ENCODE measurements around the gene SETD1B. TPM values are rescaled to one million over a fixed set of nuclear protein-coding genes. Genes with fewer than 3 reads are reported as not detected.
A peak's percentile ranks its signal among the peaks of the same experiment; 100 is the strongest.

Gene SETD1B
- total and polyA plus RNA-seq, 2 donors: 3.0 to 11.8 TPM

DNA sequence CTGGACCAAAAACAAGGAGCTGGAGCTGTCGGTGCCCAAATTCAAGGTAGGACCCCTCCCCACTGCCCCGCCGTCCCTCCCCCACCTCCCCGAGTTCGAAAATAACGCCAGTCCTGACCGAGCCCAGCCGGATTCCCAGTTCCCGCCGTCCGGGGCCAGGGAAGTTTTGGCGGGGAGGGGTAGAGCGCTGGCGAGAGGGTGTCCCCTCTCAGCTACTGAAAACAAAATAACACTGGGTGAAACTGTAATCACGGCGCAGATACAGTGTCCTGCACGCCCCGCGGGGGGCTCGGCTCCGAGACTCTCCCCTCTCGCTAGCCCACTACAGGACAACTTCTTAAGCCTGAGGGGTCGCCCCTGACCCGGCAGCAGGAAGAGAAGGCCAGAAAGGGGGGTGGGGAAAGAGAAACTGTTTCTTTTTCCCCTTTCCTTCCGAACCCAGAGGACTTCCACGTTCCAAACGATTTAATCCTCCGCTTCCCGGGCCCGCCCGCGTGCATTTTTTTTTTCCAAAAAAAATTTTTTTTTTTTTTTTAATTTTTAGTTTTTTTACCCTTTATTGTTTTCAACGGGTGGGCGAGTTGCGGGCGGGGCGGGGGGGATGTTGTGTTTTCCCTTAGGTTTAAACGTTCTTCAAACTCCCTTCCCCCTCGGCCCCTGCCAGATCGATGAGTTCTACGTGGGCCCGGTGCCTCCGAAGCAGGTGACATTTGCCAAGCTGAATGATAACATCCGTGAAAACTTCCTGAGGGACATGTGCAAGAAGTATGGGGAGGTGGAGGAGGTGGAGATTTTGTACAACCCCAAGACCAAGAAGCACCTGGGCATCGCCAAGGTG is 1.6 kb downstream of the SETD1B start:
- Histone ChIP-seq H3K27ac (ENCODE audit: low read depth in 1 of 2, low read length in 1 of 2) (peak overlapping the region; percentile 86 to 100), H3K36me3 (ENCODE audit: control insufficient read depth in 2 of 2, insufficient read depth in 2 of 2, low read length in 1 of 2) (peaks cover 38 to 46% of the 10 kb centered on the region in 2 donors), H3K4me3 (ENCODE audit: low read length in 2 of 2) (peak overlapping the region; percentile 91 to 100), H3K4me1 (ENCODE audit: control insufficient read depth in 2 of 2, insufficient read depth in 2 of 2, low read length in 2 of 2) (peaks cover 22 to 42% of the 10 kb centered on the region in 2 donors), H3K27me3 (ENCODE audit: control insufficient read depth in 2 of 2, insufficient read depth in 1 of 2, low read length in 1 of 2) (no peaks in the 10 kb centered on the region), H3K9me3 (ENCODE audit: control insufficient read depth in 2 of 2, insufficient read depth in 1 of 2, low read length in 1 of 2) (peaks cover 0 to 4% of the 10 kb centered on the region in 2 donors)
- DNase-seq (ENCODE audit: low read depth in 6 of 9, low spot score in 9 of 9): peak in 1 of 9 donors; percentile 55
- 2% methylated on average over 45 of the region's 45 CpGs for whole genome bisulfite sequencing

- WGBS: 8% methylated on average over 16 of the region's 16 CpGs
- no peaks in the 10 kb centered on the region for H3K27me3 ChIP-seq (ENCODE audit: control insufficient read depth in 2 of 2, insufficient read depth in 1 of 2, low read length in 1 of 2)
- H3K4me3 ChIP-seq (ENCODE audit: low read length in 2 of 2): peak overlapping the region; percentile 91 to 100
- H3K36me3 ChIP-seq (ENCODE audit: control insufficient read depth in 2 of 2, insufficient read depth in 2 of 2, low read length in 1 of 2): peaks cover 44 to 53% of the 10 kb centered on the region in 2 donors
- H3K4me1 ChIP-seq (ENCODE audit: control insufficient read depth in 2 of 2, insufficient read depth in 2 of 2, low read length in 2 of 2): peaks cover 27 to 49% of the 10 kb centered on the region in 2 donors
- peaks cover 0 to 4% of the 10 kb centered on the region in 2 donors for H3K9me3 ChIP-seq (ENCODE audit: control insufficient read depth in 2 of 2, insufficient read depth in 1 of 2, low read length in 1 of 2)
- H3K27ac ChIP-seq (ENCODE audit: low read depth in 1 of 2, low read length in 1 of 2): peak overlapping the region; percentile 69 to 74
- DNase-seq (ENCODE audit: low read depth in 6 of 9, low spot score in 9 of 9): peak in 1 of 9 donors; percentile 69
Observed at GRCh38 chr12:121806009-121806545, 2.3 kb downstream of the SETD1B start.

- peaks cover 0 to 4% of the 10 kb centered on the region in 2 donors for H3K9me3 ChIP-seq (ENCODE audit: control insufficient read depth in 2 of 2, insufficient read depth in 1 of 2, low read length in 1 of 2)
- 68% methylated on average over 21 of the region's 21 CpGs for WGBS
- peak overlapping the region; percentile 91 to 100 for H3K4me3 ChIP-seq (ENCODE audit: low read length in 2 of 2)
- H3K36me3 ChIP-seq (ENCODE audit: control insufficient read depth in 2 of 2, insufficient read depth in 2 of 2, low read length in 1 of 2): peaks cover 47 to 60% of the 10 kb centered on the region in 2 donors
- H3K4me1 ChIP-seq (ENCODE audit: control insufficient read depth in 2 of 2, insufficient read depth in 2 of 2, low read length in 2 of 2): peaks cover 33 to 56% of the 10 kb centered on the region in 2 donors
- peak overlapping the region; percentile 58 to 74 for H3K27ac ChIP-seq (ENCODE audit: low read depth in 1 of 2, low read length in 1 of 2)
- no peaks in the 10 kb centered on the region for H3K27me3 ChIP-seq (ENCODE audit: control insufficient read depth in 2 of 2, insufficient read depth in 1 of 2, low read length in 1 of 2)
- DNase-seq (ENCODE audit: low read depth in 6 of 9, low spot score in 9 of 9): peak in 1 of 9 donors; percentile 53
Observed at GRCh38 chr12:121806546-121807423, 3.0 kb downstream of the SETD1B start.

DNA sequence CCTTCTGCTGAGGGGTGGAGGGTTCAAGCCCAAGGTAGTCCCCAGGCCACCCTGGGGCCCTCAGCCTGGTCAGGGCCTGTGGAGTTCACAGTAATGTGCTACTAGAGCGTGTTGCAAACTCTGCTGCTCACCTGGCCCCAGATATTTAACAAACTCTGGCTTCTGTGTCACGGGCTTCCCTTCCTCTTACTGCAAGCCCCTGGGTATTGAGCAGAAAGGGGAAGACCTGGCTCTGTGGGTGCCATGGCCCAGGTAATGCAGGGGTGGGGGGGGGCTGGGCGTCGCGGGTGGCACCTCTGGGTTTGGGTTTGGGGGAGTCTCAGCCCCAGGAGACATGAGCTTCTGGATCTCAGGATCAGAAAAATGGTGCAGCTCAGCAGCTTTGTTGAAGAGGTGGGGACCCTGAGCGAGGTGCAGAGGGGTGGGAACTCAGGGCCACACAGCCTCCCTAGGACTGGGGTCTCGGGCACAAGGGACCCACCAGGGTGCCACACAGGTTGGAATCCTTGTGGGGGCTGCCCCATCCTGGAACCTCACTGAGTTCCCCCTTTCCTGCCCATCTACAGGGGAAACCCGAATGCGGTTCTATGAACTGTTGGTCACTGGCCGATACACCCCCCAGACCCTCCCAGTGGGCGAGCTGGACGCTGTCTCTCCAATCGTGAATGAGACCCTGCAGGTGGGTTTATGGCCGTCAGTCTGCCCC is 4.0 kb downstream of the SETD1B start:
- 91% methylated on average over 14 of the region's 14 CpGs for WGBS
- H3K27me3 ChIP-seq (ENCODE audit: control insufficient read depth in 2 of 2, insufficient read depth in 1 of 2, low read length in 1 of 2): no peaks in the 10 kb centered on the region
- peaks cover 0 to 4% of the 10 kb centered on the region in 2 donors for H3K9me3 ChIP-seq (ENCODE audit: control insufficient read depth in 2 of 2, insufficient read depth in 1 of 2, low read length in 1 of 2)
- H3K27ac ChIP-seq (ENCODE audit: low read depth in 1 of 2, low read length in 1 of 2): peak overlapping the region in 1 of 2 donors; percentile 48
- H3K4me1 ChIP-seq (ENCODE audit: control insufficient read depth in 2 of 2, insufficient read depth in 2 of 2, low read length in 2 of 2): peaks cover 40 to 65% of the 10 kb centered on the region in 2 donors
- peak overlapping the region; percentile 12 to 91 for H3K4me3 ChIP-seq (ENCODE audit: low read length in 2 of 2)
- H3K36me3 ChIP-seq (ENCODE audit: control insufficient read depth in 2 of 2, insufficient read depth in 2 of 2, low read length in 1 of 2): peaks cover 52 to 65% of the 10 kb centered on the region in 2 donors
- DNase-seq (ENCODE audit: low read depth in 6 of 9, low spot score in 9 of 9): peak in 1 of 9 donors; percentile 27

DNA sequence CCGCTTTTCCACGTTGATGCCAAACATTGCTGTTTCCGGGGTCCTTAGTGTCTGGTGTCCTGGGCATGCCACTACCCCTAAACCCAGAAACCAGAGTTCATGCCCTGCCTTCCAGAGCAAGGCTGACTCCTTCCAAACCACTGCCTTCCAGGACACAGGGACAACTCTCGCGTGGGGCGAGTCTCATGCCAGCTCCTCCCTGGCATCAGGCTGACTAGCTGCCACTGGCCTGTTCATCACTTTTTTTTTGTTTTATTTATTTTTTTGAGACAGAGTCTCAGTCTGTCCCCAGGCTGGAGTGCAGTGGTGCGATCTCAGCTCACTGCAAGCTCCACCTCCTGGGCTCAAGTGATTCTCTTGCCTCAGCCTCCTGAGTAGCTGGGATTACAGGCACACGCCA is 4.8 kb downstream of the SETD1B start:
- peaks cover 53 to 73% of the 10 kb centered on the region in 2 donors for H3K36me3 ChIP-seq (ENCODE audit: control insufficient read depth in 2 of 2, insufficient read depth in 2 of 2, low read length in 1 of 2)
- no peak for DNase-seq (ENCODE audit: low read depth in 6 of 9, low spot score in 9 of 9)
- H3K9me3 ChIP-seq (ENCODE audit: control insufficient read depth in 2 of 2, insufficient read depth in 1 of 2, low read length in 1 of 2): peaks cover 0 to 4% of the 10 kb centered on the region in 2 donors
- 99% methylated on average over 8 of the region's 8 CpGs for WGBS
- H3K27ac ChIP-seq (ENCODE audit: low read depth in 1 of 2, low read length in 1 of 2): no peak overlapping the region
- no peak overlapping the region for H3K4me3 ChIP-seq (ENCODE audit: low read length in 2 of 2)
- H3K4me1 ChIP-seq (ENCODE audit: control insufficient read depth in 2 of 2, insufficient read depth in 2 of 2, low read length in 2 of 2): peaks cover 48 to 73% of the 10 kb centered on the region in 2 donors
- no peaks in the 10 kb centered on the region for H3K27me3 ChIP-seq (ENCODE audit: control insufficient read depth in 2 of 2, insufficient read depth in 1 of 2, low read length in 1 of 2)

DNA sequence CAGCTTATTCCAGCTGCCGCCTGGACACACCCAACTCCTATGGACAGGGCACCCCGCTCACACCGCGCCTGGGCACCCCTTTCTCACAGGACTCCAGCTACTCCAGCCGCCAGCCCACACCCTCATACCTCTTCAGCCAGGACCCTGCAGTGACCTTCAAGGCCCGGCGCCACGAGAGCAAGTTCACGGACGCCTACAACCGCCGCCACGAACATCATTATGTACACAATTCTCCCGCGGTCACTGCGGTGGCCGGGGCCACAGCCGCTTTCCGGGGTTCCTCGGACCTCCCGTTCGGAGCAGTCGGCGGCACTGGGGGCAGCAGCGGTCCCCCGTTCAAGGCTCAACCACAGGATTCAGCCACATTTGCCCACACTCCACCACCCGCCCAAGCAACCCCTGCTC is 5.9 kb downstream of the SETD1B start:
- peaks cover 56 to 82% of the 10 kb centered on the region in 2 donors for H3K4me1 ChIP-seq (ENCODE audit: control insufficient read depth in 2 of 2, insufficient read depth in 2 of 2, low read length in 2 of 2)
- H3K36me3 ChIP-seq (ENCODE audit: control insufficient read depth in 2 of 2, insufficient read depth in 2 of 2, low read length in 1 of 2): peaks cover 64 to 82% of the 10 kb centered on the region in 2 donors
- H3K27me3 ChIP-seq (ENCODE audit: control insufficient read depth in 2 of 2, insufficient read depth in 1 of 2, low read length in 1 of 2): no peaks in the 10 kb centered on the region
- H3K4me3 ChIP-seq (ENCODE audit: low read length in 2 of 2): no peak overlapping the region
- DNase-seq (ENCODE audit: low read depth in 6 of 9, low spot score in 9 of 9): no peak
- no peak overlapping the region for H3K27ac ChIP-seq (ENCODE audit: low read depth in 1 of 2, low read length in 1 of 2)
- 97% methylated on average over 27 of the region's 27 CpGs for WGBS
- H3K9me3 ChIP-seq (ENCODE audit: control insufficient read depth in 2 of 2, insufficient read depth in 1 of 2, low read length in 1 of 2): peaks cover 0 to 4% of the 10 kb centered on the region in 2 donors

DNA sequence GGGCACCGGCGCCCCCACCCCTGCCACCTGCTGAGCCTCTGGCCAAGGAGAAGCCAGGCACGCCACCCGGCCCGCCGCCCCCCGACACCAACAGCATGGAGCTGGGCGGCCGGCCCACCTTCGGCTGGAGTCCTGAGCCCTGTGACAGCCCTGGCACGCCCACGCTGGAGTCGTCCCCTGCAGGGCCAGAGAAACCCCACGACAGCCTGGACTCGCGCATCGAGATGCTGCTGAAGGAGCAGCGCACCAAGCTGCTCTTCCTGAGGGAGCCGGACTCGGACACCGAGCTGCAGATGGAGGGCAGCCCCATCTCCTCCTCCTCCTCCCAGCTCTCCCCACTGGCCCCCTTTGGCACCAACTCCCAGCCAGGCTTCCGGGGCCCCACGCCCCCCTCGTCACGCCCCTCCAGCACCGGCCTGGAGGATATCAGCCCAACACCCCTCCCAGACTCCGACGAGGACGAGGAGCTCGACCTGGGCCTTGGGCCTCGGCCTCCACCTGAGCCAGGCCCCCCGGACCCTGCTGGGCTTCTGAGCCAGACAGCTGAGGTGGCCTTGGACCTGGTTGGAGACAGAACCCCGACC is 6.5 kb downstream of the SETD1B start:
- peaks cover 60 to 88% of the 10 kb centered on the region in 2 donors for H3K4me1 ChIP-seq (ENCODE audit: control insufficient read depth in 2 of 2, insufficient read depth in 2 of 2, low read length in 2 of 2)
- WGBS: 97% methylated on average over 33 of the region's 33 CpGs
- peaks cover 67 to 88% of the 10 kb centered on the region in 2 donors for H3K36me3 ChIP-seq (ENCODE audit: control insufficient read depth in 2 of 2, insufficient read depth in 2 of 2, low read length in 1 of 2)
- H3K9me3 ChIP-seq (ENCODE audit: control insufficient read depth in 2 of 2, insufficient read depth in 1 of 2, low read length in 1 of 2): peaks cover 0 to 4% of the 10 kb centered on the region in 2 donors
- H3K27ac ChIP-seq (ENCODE audit: low read depth in 1 of 2, low read length in 1 of 2): peak overlapping the region in 1 of 2 donors; percentile 73
- no peak for DNase-seq (ENCODE audit: low read depth in 6 of 9, low spot score in 9 of 9)
- H3K27me3 ChIP-seq (ENCODE audit: control insufficient read depth in 2 of 2, insufficient read depth in 1 of 2, low read length in 1 of 2): no peaks in the 10 kb centered on the region
- H3K4me3 ChIP-seq (ENCODE audit: low read length in 2 of 2): peak overlapping the region in 1 of 2 donors; percentile 89

- peaks cover 66 to 91% of the 10 kb centered on the region in 2 donors for H3K4me1 ChIP-seq (ENCODE audit: control insufficient read depth in 2 of 2, insufficient read depth in 2 of 2, low read length in 2 of 2)
Observed at GRCh38 chr12:121810833-121811433, 7.1 kb downstream of the SETD1B start.

More at GRCh38 chr12:121810833-121811433, 7.1 kb downstream of the SETD1B start:
- peaks cover 67 to 91% of the 10 kb centered on the region in 2 donors for H3K36me3 ChIP-seq (ENCODE audit: control insufficient read depth in 2 of 2, insufficient read depth in 2 of 2, low read length in 1 of 2)
- DNase-seq (ENCODE audit: low read depth in 6 of 9, low spot score in 9 of 9): peak in 1 of 9 donors; percentile 27
- H3K9me3 ChIP-seq (ENCODE audit: control insufficient read depth in 2 of 2, insufficient read depth in 1 of 2, low read length in 1 of 2): peaks cover 0 to 4% of the 10 kb centered on the region in 2 donors
- 68% methylated on average over 6 of the region's 6 CpGs for WGBS
- no peaks in the 10 kb centered on the region for H3K27me3 ChIP-seq (ENCODE audit: control insufficient read depth in 2 of 2, insufficient read depth in 1 of 2, low read length in 1 of 2)
- H3K27ac ChIP-seq (ENCODE audit: low read depth in 1 of 2, low read length in 1 of 2): peak overlapping the region in 1 of 2 donors; percentile 73
- H3K4me3 ChIP-seq (ENCODE audit: low read length in 2 of 2): peak overlapping the region; percentile 65 to 89
